Islet of Langerhans (tissue), 1 donor: ENCODE results near the gene ORMDL1.
"Not testable (repeated sequence)": the region's sequence is repeated elsewhere in the genome, so short reads cannot be mapped to it uniquely, and the experiment has no call there.

Experiments
- FAIRE-seq: peaks from one replicate; lab custom pipeline; 2011; peaks lifted over from hg19 to GRCh38; lab: Jason Lieb, UNC

The ORMDL1 gene

GRCh38 chr2:189770590-189771322 lies 13.4 kb downstream of the ORMDL1 start:
- no peak for FAIRE-seq

GRCh38 chr2:189763908-189764661 lies 20.1 kb downstream of the ORMDL1 start:
- FAIRE-seq, result no peak

GRCh38 chr2:189762551-189763298 lies 21.4 kb downstream of the ORMDL1 start, which contains the start of gene OSGEPL1:
Gene OSGEPL1 (minus strand): TSS chr2:189762792. CDS start chr2:189761640, 1,152 bp downstream.
- peak; percentile 90 for FAIRE-seq

GRCh38 chr2:189762229-189762550 lies 21.9 kb downstream of the ORMDL1 start:
- FAIRE-seq, result no peak

GRCh38 chr2:189760154-189760553 lies 24.0 kb downstream of the ORMDL1 start:
- not testable (repeated sequence) for FAIRE-seq

DNA sequence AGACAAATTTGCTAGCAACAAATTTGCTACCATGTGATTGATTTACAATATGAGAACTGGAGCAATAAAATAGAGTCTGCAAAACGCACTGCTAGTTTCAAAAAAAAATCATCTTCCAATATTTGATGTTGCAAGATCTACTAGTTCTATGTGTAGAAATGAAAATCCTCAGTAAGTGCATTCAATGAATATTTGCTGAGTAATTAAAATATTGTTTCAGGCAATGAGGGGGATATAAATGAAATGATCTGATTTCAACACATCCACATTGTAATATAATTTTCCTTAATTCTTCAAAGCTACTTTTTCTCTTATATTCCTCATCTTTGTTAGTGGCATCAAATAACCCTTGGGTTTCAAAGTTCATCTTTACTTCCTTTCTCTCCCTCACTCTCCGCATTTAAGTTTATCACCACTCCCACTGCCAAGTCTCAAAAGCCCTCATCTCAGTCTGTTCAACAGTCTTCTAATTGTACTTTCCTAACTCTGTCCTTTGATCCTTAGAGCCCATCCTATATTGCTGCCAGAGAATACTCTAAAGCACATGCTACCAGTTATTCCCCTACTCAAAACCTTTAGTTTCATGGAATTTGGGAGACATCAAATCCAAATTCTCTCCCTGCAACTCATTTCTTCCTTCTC lies 27.7 kb downstream of the ORMDL1 start:
- no peak for FAIRE-seq

DNA sequence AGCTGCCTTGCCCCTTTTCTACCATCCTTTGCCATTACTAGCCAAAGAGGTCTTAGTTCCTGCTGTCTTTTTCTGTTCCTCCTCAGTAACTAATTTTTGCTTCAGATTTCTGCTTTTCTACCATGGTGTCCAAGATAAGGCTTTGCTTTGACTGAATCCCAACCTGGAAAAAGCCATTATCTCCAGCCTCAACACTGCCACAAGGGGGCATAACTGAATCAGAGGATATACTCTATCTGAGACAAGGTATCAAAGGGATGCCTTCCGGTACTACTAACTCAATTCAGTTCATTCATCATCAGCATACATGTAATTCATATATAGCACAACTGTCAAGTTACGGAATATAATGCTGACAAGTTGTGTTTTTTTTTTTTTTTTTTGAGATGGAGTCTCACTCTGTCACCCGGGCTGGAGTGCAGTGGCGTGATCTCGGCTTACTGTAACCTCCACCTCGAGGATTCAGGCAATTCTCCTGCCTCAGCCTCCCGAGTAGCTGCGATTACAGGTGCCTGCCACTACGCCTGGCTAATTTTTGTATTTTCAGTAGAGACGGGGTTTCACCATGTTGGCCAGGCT lies 33.0 kb downstream of the ORMDL1 start:
- peak; percentile 87 for FAIRE-seq

DNA sequence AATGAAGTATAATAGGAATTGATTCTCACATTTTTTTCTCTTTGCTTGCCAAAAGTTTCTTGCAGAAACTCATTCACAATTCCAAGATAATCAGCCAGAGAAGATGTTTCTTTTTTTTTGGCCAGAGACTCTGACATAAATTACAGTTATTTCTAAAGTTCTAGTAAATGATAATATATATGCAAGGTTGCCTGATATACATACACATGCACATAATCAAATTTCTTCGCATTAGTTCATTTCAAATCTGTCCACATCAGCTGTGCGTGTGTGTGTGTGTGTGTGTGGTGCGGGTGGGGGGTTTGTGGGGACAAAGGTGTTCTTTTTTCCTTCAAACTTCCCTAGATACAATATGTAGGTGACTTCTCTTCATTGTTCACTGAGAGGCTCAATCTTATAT lies 54.7 kb downstream of the ORMDL1 start:
- FAIRE-seq, result no peak

DNA sequence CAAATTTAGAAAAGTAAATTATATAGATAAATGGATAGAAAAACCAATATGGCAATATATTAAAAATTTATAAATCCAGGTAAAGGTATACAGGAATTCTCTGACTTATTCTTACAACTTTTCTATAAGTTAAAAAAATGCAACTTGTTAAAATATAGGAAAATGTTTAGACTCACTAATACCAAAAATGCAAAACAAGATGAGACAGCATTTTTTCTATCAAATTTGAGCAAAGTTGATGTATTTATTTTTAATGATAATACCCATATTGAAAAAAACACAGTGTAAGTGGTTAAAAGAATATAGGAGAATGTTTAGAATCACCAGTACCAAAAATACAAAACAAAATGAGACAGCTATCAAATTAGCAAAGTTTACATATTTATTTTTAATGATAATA lies 57.3 kb downstream of the ORMDL1 start:
- no peak for FAIRE-seq

DNA sequence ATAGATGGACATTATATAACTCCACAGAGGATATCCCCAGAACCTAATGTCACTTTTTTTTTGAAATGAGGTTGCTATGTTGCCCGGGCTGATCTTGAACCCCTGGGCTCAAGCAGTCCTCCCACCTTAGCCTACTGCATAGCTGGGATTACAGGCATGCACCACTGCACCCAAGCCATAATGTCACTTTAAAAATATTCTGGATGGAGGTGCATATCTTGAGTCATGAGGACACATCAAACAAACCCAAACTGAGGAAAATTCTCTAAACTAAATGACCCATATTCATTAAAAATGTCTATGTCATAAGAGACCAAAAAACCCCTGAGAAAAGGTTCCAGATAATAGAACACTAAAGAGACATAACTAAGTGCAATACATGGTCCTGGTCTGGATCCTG lies 57.9 kb downstream of the ORMDL1 start:
- FAIRE-seq, result no peak

GRCh38 chr2:189723192-189723591 lies 60.9 kb downstream of the ORMDL1 start:
- FAIRE-seq, result no peak
